GM19468 (cell line): ENCODE data around the gene SDC4.

ENCODE experiments used
- ATAC-seq: cut with Tn5 transposase; IDR thresholded peaks from one replicate; pipeline ENCODE4 v1.9.1; 2021; ENCODE audit warnings: mild to moderate bottlenecking, moderate library complexity, moderate number of reproducible peaks; ENCODE audit not compliant: unreplicated experiment; ENCODE audit errors: extremely low read depth

The SDC4 gene

DNA sequence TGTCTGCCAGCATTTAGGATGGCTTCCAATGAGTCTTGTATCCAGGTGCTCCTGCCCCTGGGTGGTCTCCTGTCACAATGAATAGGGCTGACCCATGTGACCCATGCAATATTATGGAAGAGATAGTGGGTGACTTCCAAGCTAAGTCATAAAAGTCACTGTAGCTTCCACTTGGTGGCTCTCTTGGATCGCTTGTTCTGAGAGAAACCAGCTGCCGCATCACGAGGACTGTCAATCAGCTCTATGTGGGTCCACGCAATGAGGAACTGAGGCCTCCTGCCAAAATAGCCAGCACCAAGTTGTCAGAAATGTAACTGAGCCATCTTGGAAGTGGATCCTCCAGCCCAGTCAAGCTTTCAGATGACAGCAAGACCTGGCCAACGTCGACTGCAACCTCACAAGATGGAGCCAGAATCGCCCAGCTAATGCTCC lies 25.3 kb downstream of the SDC4 start:
- no peak for ATAC-seq

GRCh38 chr20:45320948-45321595 lies 27.2 kb downstream of the SDC4 start:
- no peak for ATAC-seq

DNA sequence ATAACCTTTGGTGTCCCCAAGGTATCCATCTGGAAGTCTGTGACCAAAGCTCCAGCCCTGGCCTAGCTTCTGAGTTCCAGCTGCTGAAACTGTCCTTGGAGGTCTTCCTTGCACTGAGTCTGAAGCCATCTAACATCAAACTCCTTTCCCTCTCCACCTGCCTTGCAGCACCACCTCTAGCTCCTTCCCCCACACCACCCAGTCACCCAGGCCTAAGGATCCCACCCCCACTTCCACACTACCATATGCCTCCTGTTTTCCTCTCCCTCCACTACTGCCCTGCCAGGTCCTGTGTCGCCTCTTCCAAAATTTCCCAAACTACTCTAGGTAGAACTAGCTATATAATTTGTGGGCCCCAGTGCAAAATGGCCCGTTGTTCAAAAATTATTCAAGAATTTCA lies 29.3 kb downstream of the SDC4 start:
- no peak for ATAC-seq

DNA sequence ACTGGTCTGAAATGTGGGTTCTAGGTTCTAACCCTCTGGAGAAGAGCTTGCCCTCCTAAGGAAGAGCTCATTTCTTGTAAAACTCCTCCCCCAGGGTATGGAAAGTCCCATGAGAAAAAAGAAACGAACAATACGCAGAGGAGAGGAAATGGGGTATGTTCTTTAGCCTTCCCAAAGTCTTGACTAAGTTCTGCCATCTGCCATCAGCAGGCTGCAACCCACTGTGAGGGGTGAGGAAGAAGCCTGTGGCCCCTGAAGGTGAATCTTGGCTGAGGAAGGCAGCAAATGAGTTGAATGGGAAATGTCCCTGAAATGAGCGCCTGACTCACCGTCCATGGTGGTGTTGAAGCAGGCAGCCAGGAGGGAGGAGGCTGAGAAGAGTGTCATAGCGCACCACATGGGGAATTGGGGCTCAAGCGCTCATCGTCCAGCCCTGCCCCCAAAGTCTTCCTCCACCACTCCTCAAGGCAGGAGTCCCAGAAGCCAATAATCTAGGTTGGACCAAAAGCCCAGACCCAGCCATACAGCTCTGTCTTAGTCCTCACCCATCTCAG lies 29.8 kb downstream of the SDC4 start:
- no peak for ATAC-seq

DNA sequence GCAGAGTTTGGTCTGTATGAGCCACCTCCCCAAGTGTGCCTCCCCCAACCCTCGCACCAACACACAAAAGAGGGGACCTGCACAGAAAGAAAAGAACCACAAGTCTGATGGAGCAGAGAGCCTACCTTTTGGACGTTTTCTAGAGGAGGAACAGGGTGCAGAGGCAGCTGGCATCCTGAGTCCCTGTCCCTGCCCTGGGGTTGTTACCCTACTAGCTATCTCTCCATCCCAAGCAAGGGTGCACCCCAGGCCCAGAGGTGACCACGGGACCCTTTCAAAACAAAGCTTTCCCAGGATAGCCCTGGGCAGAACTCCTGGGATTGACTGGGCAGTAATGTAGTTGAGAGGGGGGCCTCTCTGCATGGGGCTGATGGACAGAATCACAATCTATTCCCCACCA lies 30.4 kb downstream of the SDC4 start:
- ATAC-seq = no peak

GRCh38 chr20:45316150-45317080 lies 31.8 kb downstream of the SDC4 start:
- no peak for ATAC-seq

DNA sequence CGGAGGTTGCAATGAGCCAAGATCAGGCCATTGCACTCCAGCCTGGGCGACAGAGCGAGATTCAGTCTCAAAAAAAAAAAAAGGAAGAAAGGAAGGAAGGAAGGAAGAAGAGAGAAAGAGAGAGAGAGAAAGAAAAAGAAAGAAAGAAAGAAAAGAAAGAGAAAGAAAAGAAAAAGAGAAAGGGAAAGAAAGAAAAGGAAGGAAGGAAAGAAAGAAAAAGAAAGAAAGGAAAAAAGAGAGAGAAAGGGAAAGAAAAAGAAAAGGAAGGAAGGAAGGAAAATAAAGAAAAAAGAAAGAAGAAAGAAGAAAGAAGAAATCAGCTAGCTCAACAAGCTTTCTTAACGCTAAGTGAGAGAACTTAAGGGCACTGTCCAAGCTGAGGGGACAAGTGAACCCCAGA lies 32.6 kb downstream of the SDC4 start:
- ATAC-seq = no peak

DNA sequence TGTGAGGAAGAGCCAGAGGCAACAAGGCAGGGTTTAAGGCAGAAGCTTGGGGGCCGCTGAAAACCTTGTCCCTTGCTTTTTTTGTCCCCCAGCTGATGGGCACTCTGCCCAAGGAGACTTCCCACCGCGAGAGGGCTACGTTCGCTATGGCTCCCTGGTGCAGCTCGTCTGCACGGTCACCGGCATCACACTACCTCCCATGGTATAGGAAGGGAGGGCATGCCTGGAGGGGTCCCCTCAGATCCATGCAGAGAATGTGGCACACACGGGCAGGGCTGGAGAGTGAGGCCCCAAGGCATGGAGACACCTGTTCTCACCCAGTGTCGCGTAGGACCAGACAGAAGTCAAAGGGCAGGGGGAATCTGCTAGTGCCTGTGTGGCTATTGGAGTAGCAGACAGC lies 34.3 kb downstream of the SDC4 start:
- no peak for ATAC-seq

GRCh38 chr20:45313065-45313695 lies 35.0 kb downstream of the SDC4 start:
- no peak for ATAC-seq

DNA sequence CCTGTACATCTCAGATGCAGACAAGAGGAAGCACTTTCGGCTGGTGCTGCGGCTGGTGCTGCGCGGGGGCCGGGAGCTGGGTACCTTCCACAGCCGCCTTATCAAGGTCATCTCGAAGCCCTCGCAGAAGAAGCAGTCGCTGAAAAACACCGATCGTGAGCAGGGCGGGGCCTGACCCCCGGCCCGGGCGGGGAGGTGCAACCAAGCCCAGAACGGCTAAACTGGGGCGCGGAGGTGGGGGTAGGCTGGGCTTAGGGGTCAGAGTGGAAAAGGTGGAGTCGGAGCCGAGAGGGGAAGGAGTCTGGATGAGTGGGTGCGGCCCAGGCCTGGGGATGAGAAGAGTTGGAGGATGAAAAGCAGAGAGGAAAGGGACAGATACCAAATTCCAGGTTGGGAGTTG lies 36.0 kb downstream of the SDC4 start:
- ATAC-seq = no peak

- ATAC-seq = no peak
These were observed 36.5 kb downstream of the SDC4 start for GRCh38 chr20:45311589-45312211.

- ATAC-seq = no peak
These were observed 39.1 kb downstream of the SDC4 start for GRCh38 chr20:45309075-45309474.

DNA sequence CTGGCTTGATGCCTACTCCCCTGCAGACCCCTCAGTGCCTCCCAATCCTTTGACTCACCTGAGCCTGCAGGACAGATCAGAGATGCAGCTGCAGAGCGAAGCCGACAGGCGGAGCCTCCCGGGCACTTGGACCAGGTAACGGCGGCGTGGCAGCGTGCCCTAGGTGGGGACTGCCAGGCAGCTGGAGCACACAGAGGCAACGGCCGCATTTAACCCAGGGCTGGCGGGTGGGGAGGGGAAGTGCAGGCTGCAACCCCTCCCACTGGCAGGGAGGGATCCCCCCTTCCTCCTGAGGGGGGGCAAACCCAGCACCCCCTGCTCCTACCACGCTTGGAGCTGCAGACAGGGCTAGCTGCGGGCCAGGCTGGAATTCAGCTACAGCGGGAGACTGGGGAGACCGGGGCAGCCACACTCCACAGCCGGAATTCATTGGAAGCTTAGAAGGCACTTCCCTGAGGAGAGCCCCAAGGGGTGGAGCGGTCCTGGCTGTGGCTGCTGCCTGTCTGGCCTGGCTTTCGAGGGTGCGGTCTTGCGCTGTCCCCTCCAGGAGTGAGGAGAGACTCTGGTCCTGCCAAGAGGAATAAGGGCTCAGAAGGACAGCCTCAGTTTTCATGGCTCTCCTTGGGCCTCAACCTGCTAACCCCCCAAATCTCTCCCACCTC lies 40.0 kb downstream of the SDC4 start, which contains the start of gene MATN4:
Gene MATN4, minus strand, starts transcription at position 183 of the 662 bp plus-strand sequence. CDS start 2,717 bp downstream, outside the sequence.
- no peak for ATAC-seq

DNA sequence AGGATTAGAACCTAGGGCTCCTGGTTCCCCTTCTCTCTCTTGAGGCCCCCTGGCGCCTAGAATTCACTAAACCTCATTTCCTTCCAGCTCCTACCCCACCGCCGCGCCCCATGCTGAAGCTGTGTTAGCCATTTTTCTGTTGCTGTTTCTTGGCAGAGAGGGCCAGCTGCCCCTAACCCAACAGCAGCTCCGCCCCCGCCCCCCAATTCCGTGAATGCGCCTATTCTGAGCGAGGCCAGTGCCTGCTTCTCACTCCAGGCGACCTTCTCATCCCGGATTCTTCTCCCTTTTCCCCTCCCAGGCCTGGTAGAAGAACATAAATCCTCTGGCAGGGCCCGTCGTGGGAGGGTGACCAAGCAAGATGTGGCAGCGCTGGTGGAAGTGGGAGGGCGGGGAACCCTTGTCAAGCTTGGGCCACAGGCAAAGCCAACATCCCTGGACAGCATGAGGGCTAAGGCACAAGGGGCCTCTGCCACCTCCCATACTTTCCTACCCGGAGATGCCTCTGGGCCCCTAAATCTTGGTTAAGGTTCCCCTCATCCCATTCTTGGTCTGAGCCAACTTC lies 41.1 kb downstream of the SDC4 start:
- no peak for ATAC-seq

DNA sequence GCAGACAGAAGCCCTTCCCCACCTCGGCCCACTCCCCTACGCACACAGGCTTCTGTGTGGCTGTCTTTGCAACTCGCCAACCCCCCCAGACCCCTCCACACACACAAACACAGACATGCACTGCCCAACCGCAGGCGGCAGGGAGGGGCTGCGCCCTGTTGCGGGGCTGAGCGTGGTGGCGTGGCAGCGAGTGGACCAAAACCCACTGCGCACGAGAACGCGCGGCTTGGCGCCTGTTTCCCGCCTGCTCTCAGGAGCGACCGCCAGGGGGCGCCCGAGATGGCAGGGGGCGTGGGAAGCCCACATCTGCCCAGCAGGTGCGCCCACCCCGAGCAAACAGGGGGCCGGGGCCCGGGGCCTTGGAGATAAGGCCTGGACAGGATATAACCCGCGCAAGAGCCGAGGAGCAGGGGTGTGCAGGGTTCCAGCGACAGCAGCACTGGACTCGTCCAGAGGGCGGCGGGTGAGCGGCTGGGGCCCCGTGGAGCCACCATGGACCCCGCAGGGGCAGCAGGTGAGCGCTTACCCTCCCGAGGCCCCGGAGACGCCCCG lies 41.7 kb downstream of the SDC4 start, which contains the start of gene RBPJL:
Gene RBPJL, plus strand, starts transcription at position 410 of the 552 bp plus-strand sequence. Its CDS starts 83 bp downstream, at position 493.
- no peak for ATAC-seq

GRCh38 chr20:45305262-45305661 lies 43.0 kb downstream of the SDC4 start:
- no peak for ATAC-seq

DNA sequence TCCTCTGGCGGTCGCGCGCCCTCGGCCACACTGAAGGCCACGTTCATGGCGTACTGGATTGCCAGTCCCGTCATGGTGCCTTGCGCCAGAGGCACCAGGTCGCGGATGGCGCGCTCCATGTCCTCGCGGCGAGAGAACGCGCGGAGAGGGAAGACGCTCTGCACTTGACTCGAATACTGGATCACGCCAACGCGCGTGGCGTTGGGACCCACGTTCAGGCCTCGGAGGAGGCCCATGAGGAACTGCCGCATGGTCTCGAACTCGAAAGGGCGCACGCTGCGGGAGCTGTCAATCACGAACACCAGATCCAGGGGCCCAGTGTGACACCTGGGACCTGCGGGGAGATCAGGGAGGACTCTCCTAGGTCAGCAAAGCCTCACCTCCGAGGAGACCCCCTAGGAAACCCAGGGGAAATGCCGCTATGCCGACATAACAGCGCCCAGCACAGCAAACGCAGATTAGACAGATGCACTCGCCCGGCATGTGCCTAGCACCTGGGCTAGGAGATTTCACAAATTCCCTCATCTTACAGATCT lies 43.7 kb downstream of the SDC4 start:
- ATAC-seq = no peak

DNA sequence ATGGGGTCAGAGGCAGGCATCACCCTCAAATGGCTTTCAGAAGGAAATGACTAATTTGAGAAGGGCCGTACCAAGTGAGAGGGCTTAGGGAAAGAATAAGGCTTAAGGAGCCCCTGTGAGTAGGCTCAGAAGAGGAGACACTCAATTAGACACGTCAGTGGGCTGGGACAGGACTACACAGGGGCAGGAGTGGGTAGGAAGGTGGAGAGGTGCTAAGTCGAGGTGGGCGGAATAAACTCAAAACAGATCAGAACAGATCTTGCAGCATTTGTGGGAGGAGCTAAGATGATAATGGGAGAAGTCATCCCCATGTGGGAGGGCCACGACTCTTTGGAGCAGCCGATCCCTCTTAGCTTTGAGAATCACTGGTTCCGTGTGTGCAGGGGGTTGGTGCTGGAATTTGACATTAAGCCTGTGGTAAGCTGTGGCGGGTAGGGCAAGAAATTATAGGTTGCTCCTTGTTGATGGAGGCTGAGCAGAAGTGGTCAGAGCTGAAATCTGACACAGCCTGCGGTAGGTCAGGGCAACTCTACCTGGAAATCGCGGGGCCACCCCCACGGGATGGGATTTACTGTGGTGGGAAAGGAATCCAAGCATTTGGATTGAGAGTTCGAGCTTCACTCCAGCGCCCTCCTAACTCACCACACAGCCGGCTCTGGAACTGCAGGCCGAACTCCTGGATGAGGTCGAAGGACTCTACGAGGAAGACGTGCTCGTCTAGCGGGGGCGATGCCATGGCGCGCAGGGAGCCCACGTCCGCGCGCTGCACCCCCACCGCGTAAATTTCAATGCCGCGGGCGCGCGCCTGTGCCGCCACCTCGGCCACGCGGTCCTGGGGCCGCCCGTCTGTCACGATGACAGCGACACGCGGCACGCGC lies 44.4 kb downstream of the SDC4 start:
- no peak for ATAC-seq
